NCI-H1436 treated with DMSO at 0.1 percent for 48 hours (cell line): ENCODE data around the gene ZNF619.
A peak's percentile ranks its signal among the peaks of the same experiment; 100 is the strongest.
"Not testable (repeated sequence)": the region's sequence is repeated elsewhere in the genome, so short reads cannot be mapped to it uniquely, and the experiment has no call there.

ENCODE experiments used
- DNase-seq: peaks from one replicate; lab custom pipeline; 2025; lab: John Stamatoyannopoulos, UW

ZNF619 gene

DNA sequence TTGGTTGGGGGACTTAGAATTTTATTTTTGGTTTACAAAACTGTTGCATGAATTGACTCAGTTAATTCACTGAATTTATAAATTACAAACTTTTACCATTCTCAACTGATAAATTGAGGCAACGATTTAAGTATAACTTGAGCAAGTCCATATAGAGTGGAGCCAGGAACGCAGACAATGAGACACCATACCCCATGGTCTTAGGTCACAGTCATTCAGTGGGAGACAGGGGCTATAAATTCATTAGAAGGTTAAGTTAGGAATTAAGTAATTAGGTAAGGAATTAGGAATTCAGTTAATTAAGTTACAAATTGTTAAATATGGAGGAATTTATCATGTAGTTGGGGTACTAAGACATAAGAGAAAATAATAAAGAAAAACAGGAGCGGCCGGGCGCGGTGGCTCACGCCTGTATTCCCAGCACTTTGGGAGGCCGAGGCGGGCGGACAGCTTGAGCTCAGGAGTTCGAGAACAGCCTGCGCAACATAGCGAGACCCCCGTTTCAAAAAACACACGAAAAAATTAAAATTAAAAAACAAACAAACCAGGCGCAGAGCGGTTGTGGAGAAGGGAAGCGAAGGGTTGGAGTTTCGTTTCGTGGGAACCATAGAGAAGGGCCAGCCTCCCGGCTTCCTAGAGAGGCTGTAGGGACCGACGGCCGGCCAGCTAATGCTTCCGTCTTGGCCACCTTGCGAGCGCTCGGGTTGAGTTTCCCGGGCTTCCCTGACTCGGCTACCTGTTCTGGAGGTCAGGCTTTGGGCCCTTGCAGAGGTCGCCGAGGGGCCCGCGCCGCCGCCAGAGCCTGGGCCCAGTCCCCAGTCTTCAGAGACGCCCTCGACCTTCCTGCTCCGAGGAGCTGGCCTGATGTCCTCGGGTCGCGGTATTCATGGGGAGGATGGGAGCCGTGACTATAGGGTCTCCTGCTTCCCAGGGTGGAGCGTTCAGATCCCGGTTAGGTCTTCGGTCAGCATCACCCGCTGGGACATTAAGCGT lies at the start of gene ZNF619:
Gene ZNF619, plus strand, starts transcription at position 645 of the 993 bp plus-strand sequence. CDS start 858 bp downstream, outside the sequence.
- no peak for DNase-seq

DNA sequence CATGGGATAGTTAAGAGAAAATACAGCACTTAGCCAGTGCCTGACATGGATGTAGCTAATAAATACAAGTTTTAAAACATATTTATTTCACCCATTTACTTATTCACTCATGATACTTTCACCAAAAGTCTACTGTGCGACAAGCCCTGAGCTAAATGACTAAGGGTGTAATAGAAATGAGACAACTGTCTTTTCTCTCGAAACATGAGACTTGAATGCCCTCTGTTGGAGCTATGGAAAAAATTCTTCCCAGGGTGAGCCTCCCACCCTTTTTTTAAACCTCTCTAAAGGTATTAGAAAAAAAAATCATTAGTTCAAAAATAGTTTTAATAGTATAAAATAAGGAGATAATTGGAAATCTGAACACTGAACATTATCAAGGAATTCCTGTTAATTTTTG lies 44.1 kb upstream of the ZNF619 start:
- DNase-seq: no peak

DNA sequence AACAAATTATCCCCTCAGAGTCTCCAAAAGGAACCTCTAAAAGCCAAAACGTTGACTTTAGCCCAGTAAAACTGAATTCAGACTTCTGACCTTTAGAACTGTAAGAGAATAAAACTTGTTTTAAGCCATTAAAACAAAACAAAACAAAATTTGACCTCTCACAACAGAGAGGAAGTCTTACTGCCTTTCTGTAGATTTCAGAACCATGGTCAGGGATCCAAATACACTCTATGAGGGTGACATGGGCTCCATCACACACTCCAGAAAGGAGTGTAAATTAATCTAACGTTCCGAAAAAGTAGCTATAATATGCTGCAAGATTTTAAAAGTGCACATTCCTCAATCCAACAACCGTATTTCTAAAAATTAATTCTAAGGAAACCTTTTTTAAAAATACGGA lies 39.0 kb upstream of the ZNF619 start:
- DNase-seq: no peak

DNA sequence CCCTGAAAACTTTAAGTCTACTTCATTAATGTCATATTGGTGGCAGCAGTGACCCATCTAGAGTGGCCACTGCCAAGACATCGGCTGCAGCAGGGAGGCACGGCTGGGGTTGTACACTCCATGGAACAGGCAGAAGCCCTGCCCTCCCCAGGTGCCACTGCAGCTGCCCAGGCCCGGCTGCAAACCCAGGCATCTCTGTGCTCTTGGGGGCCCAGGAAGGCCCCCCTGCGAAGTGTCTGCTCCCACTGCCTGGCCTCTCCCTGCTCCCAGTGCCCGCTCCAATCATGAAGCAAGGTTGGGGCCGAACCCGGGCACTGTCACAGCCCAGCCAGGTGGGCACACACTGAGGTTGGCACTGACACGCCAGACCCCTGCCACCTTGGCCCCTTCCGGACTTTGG lies 31.9 kb upstream of the ZNF619 start:
- DNase-seq: no peak

DNA sequence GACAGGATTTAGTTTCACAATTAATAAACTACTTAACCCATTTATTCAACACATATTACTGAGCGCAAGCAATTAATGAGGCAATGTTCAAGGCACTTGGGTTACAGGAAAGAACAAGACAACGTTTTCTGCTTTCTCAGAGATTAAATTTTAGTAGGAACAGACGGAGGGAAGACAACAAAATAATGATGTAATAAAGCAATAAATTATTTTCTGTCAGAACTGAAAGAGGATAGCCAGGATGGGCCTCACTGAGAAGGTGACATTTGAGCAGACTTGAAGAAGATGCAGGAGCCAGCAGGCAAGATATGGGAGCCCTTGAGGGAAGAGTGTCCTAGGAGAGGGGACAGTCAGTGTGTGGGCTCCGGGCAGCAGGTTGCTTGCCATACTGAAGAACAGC lies 31.0 kb upstream of the ZNF619 start:
- no peak for DNase-seq

DNA sequence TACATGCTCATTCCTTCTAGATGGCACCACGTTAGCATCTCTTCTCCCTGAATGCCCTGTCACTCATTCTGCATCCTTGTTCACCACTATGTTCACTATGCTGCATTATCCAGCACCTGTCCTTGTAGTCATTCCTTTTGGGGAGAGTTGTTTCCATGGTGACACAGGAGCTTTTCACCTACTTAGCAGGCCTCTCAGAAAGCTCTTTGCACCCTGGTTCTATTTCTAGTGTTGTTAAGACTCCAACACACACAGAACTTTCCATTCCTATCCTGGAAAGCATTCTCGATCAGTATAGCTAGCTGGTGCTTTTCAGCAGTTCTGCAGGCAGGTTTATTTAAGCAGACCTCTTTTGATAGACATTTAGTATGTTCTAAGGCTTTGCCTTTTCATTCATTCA lies 26.5 kb upstream of the ZNF619 start:
- DNase-seq: no peak

DNA sequence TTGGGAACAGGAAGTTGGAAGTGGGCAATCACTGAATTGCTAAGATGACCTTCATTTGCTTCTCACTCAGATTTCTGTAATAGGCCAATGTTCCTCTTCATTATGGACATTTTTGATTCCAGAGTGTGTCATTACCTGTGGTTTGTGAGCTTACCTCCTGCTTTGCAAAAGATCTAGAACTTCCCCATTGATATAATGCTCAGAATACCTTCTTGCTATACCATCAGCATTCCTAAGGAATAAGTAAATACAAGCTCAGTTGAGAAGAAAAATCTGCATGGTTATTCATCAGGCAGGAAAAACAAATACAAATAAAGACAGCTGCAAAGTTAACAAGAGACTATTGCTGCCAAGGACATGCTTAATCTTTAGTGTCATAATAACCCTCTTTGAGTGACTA lies 25.4 kb upstream of the ZNF619 start:
- DNase-seq: no peak

DNA sequence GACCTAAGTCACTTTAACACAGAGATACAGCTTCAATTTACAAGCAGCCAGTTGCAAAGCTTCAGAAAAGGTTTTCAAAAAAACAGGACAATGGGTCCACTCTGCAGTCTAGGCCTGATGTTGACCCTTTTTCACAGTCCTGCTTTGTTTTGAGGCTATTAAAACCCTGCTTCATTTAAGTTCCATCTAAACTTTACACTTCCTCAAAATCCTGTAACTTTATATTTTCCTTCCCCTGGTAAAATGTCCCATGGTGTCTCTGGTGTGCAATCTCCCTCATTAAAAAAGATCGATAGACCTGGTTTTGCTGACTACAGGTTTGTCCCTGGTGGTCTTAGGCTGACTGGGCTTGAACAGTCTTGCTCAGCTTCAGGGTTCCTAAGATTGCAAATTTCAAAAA lies 24.9 kb upstream of the ZNF619 start:
- DNase-seq: no peak

DNA sequence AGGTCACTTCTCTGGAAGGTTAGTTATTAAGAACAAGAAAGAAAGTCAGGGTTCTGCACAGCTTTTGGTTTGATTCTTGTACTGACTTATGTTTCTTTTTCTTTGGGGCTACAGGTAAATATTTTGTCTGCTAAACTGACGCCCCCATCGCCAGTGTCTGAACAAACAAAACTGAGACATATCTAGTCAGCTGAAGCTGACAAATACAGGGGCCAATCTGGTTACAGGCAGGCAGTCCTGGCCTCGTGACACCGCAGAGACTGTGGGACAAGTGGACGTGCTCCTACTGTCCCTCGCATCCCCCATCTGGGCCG lies 24.4 kb upstream of the ZNF619 start:
- DNase-seq: no peak

DNA sequence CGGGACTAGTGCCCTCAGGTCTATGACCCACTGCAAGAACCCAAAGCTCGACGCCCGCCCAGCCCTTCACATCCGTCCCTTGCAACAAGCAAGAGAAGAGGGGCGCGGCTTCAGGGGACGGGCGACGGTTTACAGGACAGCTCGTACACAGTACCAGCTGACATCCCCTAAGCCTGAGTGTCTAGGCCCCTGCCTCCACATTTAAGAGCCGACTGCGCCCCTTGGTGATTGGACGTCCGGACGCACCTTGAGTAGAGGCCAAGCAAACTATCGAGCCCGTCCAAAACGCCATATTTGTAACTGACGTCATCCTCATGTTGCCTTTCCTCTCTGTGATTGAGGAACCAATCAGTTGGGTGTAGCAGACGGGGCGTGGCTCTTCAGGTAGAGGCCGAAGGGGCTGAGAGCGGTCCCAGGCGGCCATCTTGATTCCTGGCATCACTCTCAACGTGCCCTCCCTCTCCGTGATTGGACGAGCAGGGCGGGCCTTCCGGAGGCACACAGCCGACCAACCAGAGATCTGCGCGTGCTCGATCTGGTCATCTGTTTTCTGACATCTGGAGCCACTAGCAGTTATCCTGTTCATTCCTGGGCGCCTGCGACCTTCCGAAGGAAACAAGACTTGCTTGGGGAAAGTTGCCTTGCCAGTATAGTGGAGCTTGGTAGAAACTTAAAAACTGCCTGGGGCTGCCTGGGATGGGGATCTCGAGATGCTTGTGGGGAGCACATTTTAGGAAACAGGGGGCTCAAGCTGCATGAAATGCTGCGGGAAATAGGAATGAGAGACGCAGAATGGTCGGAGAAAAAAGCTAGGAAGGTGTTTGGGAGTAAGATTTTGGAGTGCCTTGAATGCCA lies 23.8 kb upstream of the ZNF619 start:
- peak; percentile 80 for DNase-seq

DNA sequence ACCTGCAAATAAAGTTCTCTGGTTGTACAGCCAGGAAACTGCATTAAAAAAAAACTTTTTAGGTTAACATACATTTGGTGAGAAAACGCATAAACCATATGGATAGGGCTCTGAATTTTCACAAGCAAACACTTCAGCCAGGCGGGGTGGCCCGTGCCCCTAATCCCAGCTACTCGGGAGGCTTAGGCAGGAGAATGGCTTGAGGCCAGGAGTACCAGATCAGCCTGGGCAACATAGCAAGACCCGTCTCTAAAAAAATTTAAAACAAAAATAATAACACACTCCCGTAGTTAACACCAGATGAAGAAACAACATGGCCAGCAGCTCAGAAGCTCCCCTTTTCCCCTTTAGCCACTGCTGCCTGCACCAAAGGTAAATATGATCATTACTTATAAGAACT lies 23.0 kb upstream of the ZNF619 start:
- no peak for DNase-seq

DNA sequence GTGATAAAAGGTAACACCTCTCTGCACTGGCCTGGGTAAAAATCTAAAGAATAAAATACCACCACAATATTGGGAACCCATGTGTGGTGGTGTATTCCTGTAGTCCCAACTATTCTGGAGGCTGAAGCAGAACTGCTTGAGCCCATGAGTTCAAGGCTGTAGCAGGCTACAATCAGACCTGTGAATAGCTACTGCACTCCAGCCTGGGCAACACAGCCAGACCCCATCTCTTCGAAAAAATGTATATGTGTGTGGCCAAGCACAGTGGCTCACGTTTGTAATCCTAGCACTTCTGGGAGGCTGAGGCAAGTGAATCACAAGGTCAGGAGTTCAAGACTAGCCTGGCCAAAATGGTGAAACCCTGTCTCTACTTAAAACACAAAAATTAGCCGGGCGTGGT lies 21.6 kb upstream of the ZNF619 start:
- no peak for DNase-seq

DNA sequence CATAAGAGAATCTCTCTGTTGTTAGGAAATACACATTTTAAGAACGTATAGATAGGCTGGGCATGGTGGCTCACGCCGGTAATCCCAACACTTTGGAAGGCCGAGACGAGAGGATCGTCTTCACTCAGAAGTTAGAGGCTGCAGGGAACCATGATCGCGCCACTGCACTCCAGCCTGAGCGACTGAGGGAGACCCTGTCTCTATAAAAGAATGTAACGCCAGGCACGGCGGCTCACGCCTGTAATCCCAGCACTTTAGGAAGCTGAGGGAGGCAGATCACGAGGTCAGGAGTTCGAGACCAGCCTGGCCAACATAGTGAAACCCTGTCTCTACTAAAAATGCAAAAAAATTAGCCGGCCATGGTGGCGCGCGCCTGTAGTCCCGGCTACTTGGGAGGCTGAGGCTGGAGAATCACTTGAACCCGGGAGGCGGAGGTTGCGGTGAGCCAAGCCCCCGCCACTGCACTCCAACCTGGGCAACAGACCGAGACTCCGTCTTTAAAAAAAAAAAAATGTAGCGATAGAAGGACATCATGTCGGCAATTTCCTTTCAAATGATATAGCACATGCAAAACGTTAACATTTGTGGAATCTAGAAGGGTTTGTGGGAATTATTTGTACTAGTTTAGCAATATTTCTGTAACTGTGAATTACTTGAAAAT lies 20.5 kb upstream of the ZNF619 start:
- DNase-seq: no peak

DNA sequence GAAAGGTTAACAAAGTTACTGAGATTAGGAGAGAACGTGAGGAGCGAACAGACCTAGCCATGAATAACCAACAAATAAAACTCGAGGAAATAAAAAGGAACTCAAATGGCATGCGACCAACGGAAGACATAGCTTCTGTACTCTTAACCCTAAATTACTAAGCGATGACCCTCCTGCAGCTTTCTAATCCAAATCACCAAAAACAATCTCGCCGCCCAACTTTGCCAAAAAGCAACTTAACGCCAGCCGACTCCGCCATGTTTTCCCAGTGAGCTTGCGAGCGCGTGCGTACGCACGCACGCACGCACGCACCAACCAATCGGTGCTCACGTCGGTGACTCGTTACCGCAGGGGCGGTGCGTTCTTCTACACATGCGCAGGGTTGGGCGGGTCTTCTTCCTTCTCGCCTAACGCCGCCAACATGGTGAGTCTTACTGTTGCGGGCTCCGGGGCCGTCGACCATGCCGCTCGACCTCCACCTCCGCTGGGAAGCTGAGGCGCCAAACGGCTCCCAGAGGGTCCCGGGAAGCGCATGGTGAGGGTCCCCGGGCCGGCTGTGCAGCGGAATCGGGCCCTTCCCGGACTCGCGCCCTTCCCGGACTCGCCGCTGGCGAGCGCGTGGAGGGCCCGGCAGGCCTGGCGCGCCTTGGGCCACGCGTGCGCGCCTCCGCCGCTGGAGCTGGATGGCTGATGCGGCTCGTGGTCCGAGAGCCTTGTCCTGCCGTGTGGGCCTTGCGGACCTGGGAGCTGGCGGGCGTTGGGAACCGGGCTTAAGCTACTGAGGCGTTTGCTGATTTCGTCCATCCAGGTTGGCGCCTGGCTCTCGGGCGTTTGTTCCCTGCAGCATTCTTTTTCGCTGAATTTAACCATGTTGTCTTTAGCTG lies 19.7 kb upstream of the ZNF619 start, which contains the start of gene RPL14:
Gene RPL14, plus strand, starts transcription at position 400 of the 884 bp plus-strand sequence. Its CDS starts 133 bp downstream, at position 533.
- peak; percentile 42 for DNase-seq

DNA sequence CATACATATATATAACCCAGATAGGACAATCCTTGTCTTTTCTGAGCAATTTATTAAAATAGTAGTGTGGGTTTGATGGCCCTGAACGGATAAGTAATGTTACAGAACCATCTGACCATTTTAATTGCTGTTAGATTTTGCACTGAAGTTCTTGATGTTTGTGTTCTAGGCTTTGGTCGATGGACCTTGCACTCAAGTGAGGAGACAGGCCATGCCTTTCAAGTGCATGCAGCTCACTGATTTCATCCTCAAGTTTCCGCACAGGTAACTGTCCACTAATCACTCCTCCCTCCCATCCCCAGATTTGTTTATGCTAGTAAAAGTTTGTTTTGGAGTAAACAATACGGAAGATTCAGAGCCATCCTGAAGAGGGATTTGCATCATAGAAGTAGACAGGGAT lies 18.4 kb upstream of the ZNF619 start:
- no peak for DNase-seq

DNA sequence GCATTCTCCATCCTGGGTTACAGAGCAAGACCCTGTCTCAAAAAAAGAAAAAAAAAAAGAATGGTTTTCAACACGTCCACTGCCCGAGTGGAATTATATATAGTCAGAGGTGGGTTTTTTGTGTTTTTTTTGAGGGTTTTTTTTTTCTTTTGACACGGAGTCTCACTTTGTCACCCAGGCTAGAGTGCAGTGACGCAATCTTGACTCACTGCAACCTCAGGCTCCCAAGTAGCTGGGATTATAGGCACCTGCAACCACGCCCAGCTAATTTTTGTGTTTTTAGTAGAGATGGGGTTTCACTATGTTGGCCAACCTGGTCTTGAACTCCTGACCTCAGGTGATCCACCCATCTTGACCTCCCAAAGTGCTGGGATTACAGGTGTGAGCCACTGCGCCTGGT lies 16.4 kb upstream of the ZNF619 start:
- not testable (repeated sequence) for DNase-seq

DNA sequence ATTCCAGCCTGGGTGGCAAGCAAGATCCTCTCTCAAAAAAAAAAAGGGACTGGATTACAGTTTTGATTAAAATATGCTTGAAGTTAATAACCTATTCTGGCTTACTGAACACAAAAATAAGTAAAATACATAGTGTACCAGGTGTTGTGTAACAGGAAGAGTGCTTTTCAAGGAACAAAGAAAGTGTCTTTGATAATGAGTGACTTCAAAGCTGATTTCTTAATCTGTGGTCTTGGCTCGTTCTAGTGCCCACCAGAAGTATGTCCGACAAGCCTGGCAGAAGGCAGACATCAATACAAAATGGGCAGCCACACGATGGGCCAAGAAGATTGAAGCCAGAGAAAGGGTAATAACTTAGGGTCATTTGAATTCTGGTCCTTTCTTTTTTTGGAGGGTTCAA lies 15.8 kb upstream of the ZNF619 start:
- no peak for DNase-seq

DNA sequence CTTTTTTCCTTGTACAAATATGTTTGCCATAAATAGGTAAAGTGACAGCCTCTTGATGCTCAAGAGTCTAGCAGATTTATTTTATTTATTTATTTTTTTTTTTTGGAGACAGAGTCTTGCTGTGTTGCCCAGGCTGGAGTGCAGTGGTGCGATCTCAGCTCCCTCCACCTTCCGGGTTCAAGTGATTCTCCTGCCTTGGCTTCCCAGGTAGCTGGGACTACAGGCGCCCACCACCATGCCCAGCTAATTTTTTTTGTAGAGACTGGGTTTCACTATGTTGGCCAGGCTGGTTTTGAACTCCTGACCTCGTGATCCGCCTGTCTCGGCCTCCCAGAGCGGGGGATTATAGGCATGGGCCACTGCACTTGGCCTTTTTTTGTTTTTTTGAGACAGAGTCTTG lies 14.1 kb upstream of the ZNF619 start:
- DNase-seq: not testable (repeated sequence)

DNA sequence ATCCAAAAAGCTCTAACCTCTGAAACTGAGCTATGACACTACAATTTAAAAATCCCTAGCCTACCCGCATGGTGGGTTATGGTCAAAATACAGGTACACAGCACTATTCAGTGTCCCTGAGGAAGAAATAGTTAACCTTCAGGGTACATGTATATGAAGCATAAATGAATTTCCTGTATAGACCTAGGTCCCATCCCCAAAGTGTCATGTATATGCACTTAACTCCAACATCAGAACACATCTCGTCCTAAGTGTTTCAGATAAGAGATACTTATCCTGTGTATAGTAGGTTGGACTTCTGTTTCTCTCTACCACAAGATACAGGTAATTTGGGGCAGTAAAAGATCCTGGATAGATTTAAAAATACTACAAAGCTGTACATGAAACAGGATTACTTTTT lies 13.3 kb upstream of the ZNF619 start:
- no peak for DNase-seq

DNA sequence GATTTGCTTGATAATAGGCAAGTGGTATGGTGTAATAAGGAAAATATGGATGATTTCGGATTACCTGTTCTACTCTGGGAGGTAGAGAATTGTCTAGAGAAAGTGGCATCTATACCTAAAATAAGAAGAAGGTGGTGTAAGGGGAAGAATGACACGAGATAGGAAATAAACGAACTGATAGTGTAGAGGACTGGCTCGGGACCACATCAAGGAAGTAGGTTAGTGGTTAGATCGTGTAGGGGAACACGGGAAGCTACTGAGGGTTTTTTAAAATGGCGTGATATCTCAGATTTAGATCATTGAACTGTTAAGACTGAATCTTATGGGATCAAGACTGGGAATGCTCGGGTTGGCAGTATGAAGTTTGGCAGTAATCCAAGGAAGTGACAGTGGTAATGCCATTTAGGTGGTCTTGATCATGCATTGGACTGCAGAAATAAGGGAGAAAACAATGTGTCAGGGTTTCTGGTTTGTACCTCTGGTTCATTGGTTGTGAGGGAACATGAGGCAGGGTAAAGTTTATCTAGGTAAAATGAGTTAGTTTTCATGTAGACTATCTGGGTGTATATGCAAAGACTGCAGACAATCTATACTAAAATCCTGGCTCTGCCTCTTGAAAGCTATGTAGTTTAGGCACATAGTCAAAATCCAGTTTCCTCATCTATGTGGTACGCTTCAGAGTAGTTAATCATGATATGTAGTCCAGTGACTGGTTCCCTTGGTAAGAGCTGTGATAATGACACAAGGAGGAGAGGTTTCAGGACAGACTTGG lies 12.4 kb upstream of the ZNF619 start:
- no peak for DNase-seq

DNA sequence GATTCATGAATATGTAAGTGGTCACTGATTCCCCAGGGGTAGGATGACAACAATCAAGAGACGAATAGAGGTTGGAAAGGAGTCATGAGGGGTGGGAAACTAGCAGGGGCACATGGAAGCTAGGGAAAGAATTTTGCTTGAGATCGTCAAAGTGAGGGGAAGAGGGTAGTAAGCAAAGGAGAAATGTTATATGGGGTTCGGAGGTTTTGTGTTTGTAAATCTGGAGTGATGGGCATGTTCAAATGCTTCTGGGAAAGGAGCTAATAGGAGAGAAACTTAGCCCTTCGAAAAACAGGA lies 11.9 kb upstream of the ZNF619 start:
- no peak for DNase-seq
